GM23338 (cell line): ENCODE measurements around the gene XPOT. TPM values are rescaled to one million over a fixed set of nuclear protein-coding genes. Genes with fewer than 3 reads are reported as not detected.
A peak's percentile ranks its signal among the peaks of the same experiment; 100 is the strongest.

Source experiments
- ATAC-seq: fragments of 200-7000 bp; cut with Tn5 transposase; 3 replicates; pipeline ENCODE4 v1.9.1; 2020
- DNase-seq: peaks from one replicate; pipeline ENCODE4 v3.0.0-alpha.2; 2015; ENCODE audit warnings: low spot score
- H2AFZ ChIP-seq: fragments of 200-600 bp; sonication (generic); 2 replicates; pipeline ENCODE4 v1.8.0; 2016; ENCODE audit warnings: antibody characterized with exemption, mild to moderate bottlenecking, moderate library complexity
- H3F3A ChIP-seq: fragments of 200-600 bp; sonication (generic); replicated peaks from 2 replicates; pipeline ENCODE4 v1.8.0; 2017; ENCODE audit warnings: antibody characterized with exemption, mixed run types, low read depth
- H3K27ac ChIP-seq: fragments of 200-600 bp; sonication (generic); 2 replicates; pipeline ENCODE4 v1.6.1; 2016; ENCODE audit warnings: low read depth
- H3K27me3 ChIP-seq: fragments of 200-600 bp; sonication (generic); 2 replicates; pipeline ENCODE4 v1.8.0; 2016; ENCODE audit warnings: mild to moderate bottlenecking, mixed run types, moderate library complexity; ENCODE audit not compliant: insufficient read depth
- H3K36me3 ChIP-seq: fragments of 200-600 bp; sonication (generic); 2 replicates; pipeline ENCODE4 v1.8.0; 2016; ENCODE audit warnings: mild to moderate bottlenecking; ENCODE audit not compliant: insufficient read depth
- H3K4me1 ChIP-seq: fragments of 200-600 bp; sonication (generic); 2 replicates; pipeline ENCODE4 v1.8.0; 2016; ENCODE audit warnings: mild to moderate bottlenecking, moderate library complexity; ENCODE audit not compliant: insufficient read depth
- H3K4me2 ChIP-seq: fragments of 200-600 bp; sonication (generic); 2 replicates; pipeline ENCODE4 v1.7.1; 2017; ENCODE audit warnings: mixed run types
- H3K4me3 ChIP-seq: fragments of 200-600 bp; sonication (generic); 2 replicates; pipeline ENCODE4 v1.6.1; 2016; ENCODE audit warnings: mixed run types
- H3K79me2 ChIP-seq: fragments of 200-600 bp; sonication (generic); replicated peaks from 2 replicates; pipeline ENCODE4 v1.8.0; 2017; ENCODE audit warnings: mild to moderate bottlenecking; ENCODE audit not compliant: insufficient read depth
- H3K9me2 ChIP-seq: fragments of 200-600 bp; sonication (generic); 2 replicates; pipeline ENCODE4 v1.8.0; 2017; ENCODE audit not compliant: insufficient read depth
- H4K20me1 ChIP-seq: fragments of 200-600 bp; sonication (generic); replicated peaks from 2 replicates; pipeline ENCODE4 v1.8.0; 2017; ENCODE audit warnings: mild to moderate bottlenecking; ENCODE audit not compliant: insufficient read depth
- H3K27ac Mint-ChIP-seq: 2 replicates; pipeline ENCODE4 v1.8.0; 2020; ENCODE audit warnings: inconsistent platforms, mild to moderate bottlenecking, moderate library complexity, mixed read lengths
- H3K27me3 Mint-ChIP-seq: 3 replicates; pipeline ENCODE4 v1.8.0; 2022; ENCODE audit warnings: low read depth, mild to moderate bottlenecking, moderate library complexity, mixed read lengths, inconsistent platforms; ENCODE audit not compliant: insufficient read depth, poor library complexity
- H3K36me3 Mint-ChIP-seq: 3 replicates; pipeline ENCODE4 v1.8.0; 2021; ENCODE audit warnings: low read depth, mild to moderate bottlenecking, inconsistent platforms, moderate library complexity, mixed read lengths
- H3K4me1 Mint-ChIP-seq: 3 replicates; pipeline ENCODE4 v1.8.0; 2020; ENCODE audit warnings: mild to moderate bottlenecking, inconsistent platforms, mixed read lengths
- H3K4me3 Mint-ChIP-seq: 3 replicates; pipeline ENCODE4 v1.8.0; 2021; ENCODE audit warnings: moderate library complexity, mild to moderate bottlenecking, inconsistent platforms, mixed read lengths
- H3K9me3 Mint-ChIP-seq: 3 replicates; pipeline ENCODE4 v1.8.0; 2020; ENCODE audit warnings: moderate library complexity, mild to moderate bottlenecking, inconsistent platforms, mixed read lengths
- CREB1 ChIP-seq: fragments of 250-450 bp; sonication (Bioruptor Pico); IDR thresholded peaks from 2 replicates; pipeline ENCODE4 v1.5.0; 2020; ENCODE audit warnings: low read depth, mild to moderate bottlenecking, moderate library complexity
- EZH2 ChIP-seq: fragments of 200-600 bp; sonication (generic); IDR thresholded peaks from one replicate; pipeline ENCODE4 v1.8.0; 2017; ENCODE audit warnings: antibody characterized with exemption, mild to moderate bottlenecking, low read depth; ENCODE audit not compliant: unreplicated experiment
- EZH2phosphoT487 ChIP-seq: fragments of 200-600 bp; sonication (generic); IDR thresholded peaks from one replicate; pipeline ENCODE4 v1.8.1; 2018; ENCODE audit warnings: antibody characterized with exemption; ENCODE audit not compliant: unreplicated experiment
- POLR2AphosphoS5 ChIP-seq: IDR thresholded peaks from 2 replicates; pipeline ENCODE4 v1.6.1; 2016; ENCODE audit warnings: antibody characterized with exemption, low read depth
- ZNF331 ChIP-seq: fragments of 250-450 bp; sonication (Bioruptor Pico); IDR thresholded peaks from 2 replicates; pipeline ENCODE4 v1.5.0; 2020; ENCODE audit warnings: low read depth, mild to moderate bottlenecking, moderate library complexity
- polyA plus RNA-seq: library from polyadenylated mRNA; unstranded; fragments of >200 nt; fragmentation: Nextera tagmentation; extraction: Ambion mirVana; gene quantifications from 2 replicates; pipeline ENCODE4 v1.2.1, GENCODE V29; 2016
- total RNA-seq: library from RNA; depleted of rRNA; stranded (reverse); fragments of >200 nt; shearing (Covaris generic); gene quantifications from 2 replicates; pipeline ENCODE4 v1.2.3, GENCODE V29; 2014
- TF ChIP-seq, protein P1 (sequence below): IDR thresholded peaks from one replicate; pipeline ENCODE4 v1.6.1; 2018; ENCODE audit warnings: antibody characterized with exemption; ENCODE audit not compliant: unreplicated experiment
- TF ChIP-seq, protein P2 (sequence below): IDR thresholded peaks from 2 replicates; pipeline ENCODE4 v1.6.1; 2016; ENCODE audit warnings: antibody characterized with exemption

XPOT gene
- total and polyA plus RNA-seq, 2 experiments from 2014 or later: 58.7 to 145 TPM

- Mint-ChIP-seq H3K9me3 (no peaks in the 10 kb centered on the region; the same call in 2 of the 3 replicates), H3K36me3 (peaks cover 38% of the 10 kb centered on the region), H3K27me3 (peaks cover 5% of the 10 kb centered on the region), H3K27ac (peak overlapping the region; percentile 98), H3K4me1 (peaks cover 22% of the 10 kb centered on the region), H3K4me3 (peak overlapping the region; percentile 89)
- H2AFZ ChIP-seq: no peak overlapping the region
- peaks cover 11% of the 10 kb centered on the region; the same call in 1 of the 2 replicates for H3F3A ChIP-seq
- peaks cover 37% of the 10 kb centered on the region for H3K79me2 ChIP-seq
- H3K27me3 ChIP-seq: no peaks in the 10 kb centered on the region
- ATAC-seq: peak; percentile 43
- H3K36me3 ChIP-seq: peaks cover 24% of the 10 kb centered on the region
- no peak; the same call in 1 of the 2 replicates for TF ChIP-seq POLR2AphosphoS5
- TF ChIP-seq EZH2: no peak
- no peak for TF ChIP-seq EZH2phosphoT487
- TF ChIP-seq, protein P1, sequence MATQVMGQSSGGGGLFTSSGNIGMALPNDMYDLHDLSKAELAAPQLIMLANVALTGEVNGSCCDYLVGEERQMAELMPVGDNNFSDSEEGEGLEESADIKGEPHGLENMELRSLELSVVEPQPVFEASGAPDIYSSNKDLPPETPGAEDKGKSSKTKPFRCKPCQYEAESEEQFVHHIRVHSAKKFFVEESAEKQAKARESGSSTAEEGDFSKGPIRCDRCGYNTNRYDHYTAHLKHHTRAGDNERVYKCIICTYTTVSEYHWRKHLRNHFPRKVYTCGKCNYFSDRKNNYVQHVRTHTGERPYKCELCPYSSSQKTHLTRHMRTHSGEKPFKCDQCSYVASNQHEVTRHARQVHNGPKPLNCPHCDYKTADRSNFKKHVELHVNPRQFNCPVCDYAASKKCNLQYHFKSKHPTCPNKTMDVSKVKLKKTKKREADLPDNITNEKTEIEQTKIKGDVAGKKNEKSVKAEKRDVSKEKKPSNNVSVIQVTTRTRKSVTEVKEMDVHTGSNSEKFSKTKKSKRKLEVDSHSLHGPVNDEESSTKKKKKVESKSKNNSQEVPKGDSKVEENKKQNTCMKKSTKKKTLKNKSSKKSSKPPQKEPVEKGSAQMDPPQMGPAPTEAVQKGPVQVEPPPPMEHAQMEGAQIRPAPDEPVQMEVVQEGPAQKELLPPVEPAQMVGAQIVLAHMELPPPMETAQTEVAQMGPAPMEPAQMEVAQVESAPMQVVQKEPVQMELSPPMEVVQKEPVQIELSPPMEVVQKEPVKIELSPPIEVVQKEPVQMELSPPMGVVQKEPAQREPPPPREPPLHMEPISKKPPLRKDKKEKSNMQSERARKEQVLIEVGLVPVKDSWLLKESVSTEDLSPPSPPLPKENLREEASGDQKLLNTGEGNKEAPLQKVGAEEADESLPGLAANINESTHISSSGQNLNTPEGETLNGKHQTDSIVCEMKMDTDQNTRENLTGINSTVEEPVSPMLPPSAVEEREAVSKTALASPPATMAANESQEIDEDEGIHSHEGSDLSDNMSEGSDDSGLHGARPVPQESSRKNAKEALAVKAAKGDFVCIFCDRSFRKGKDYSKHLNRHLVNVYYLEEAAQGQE: no peak
- TF ChIP-seq CREB1 (CRISPR knock-in tag): no peak
- no peak for TF ChIP-seq ZNF331 (CRISPR knock-in tag)
- peak; percentile 57 for DNase-seq
- H3K27ac ChIP-seq: peak overlapping the region; percentile 46
- peaks cover 10% of the 10 kb centered on the region for H3K4me1 ChIP-seq
- no peaks in the 10 kb centered on the region for H3K9me2 ChIP-seq
- 0 out of 2 replicates have a peak, but pooled peaks cover 4% of the 10 kb centered on the region for H4K20me1 ChIP-seq
- H3K4me2 ChIP-seq: peak overlapping the region; percentile 78
- H3K4me3 ChIP-seq: peak overlapping the region; percentile 91
Observed at GRCh38 chr12:64450711-64451486, 46.7 kb downstream of the XPOT start.

GRCh38 chr12:64451687-64452558 lies 47.7 kb downstream of the XPOT start, which contains the start of gene TBK1:
TBK1 (plus strand) TSS chr12:64452120; CDS start chr12:64455871, 3,751 bp downstream.
- Histone ChIP-seq H3K79me2 (peaks cover 48% of the 10 kb centered on the region), H3K9me2 (no peaks in the 10 kb centered on the region), H4K20me1 (peaks cover 5% of the 10 kb centered on the region; the same call in 1 of the 2 replicates), H3K27me3 (no peaks in the 10 kb centered on the region), H3K36me3 (peaks cover 14% of the 10 kb centered on the region), H3K4me3 (peak within 1 kb of the TSS; percentile 91), H3F3A (0 out of 2 replicates have a peak, but pooled peaks cover 3% of the 10 kb centered on the region), H3K27ac (peak within 1 kb of the TSS; percentile 70), H2AFZ (peak within 1 kb of the TSS; percentile 89), H3K4me2 (peak within 1 kb of the TSS; percentile 78), H3K4me1 (peaks cover 10% of the 10 kb centered on the region)
- Mint-ChIP-seq H3K27ac (peak within 1 kb of the TSS; percentile 98), H3K9me3 (no peaks in the 10 kb centered on the region; the same call in 2 of the 3 replicates), H3K27me3 (peaks cover 5% of the 10 kb centered on the region), H3K4me3 (peak within 1 kb of the TSS; percentile 89), H3K36me3 (peaks cover 32% of the 10 kb centered on the region), H3K4me1 (peaks cover 22% of the 10 kb centered on the region)
- DNase-seq (peak; percentile 89), ATAC-seq (peak; percentile 88)
- peak; percentile 86 for TF ChIP-seq POLR2AphosphoS5
- no peak for TF ChIP-seq CREB1 (CRISPR knock-in tag)
- TF ChIP-seq, protein P2, sequence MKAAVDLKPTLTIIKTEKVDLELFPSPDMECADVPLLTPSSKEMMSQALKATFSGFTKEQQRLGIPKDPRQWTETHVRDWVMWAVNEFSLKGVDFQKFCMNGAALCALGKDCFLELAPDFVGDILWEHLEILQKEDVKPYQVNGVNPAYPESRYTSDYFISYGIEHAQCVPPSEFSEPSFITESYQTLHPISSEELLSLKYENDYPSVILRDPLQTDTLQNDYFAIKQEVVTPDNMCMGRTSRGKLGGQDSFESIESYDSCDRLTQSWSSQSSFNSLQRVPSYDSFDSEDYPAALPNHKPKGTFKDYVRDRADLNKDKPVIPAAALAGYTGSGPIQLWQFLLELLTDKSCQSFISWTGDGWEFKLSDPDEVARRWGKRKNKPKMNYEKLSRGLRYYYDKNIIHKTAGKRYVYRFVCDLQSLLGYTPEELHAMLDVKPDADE: peak; percentile 55; the same call in 1 of the 2 replicates
- TF ChIP-seq, protein P1: peak; percentile 11
